GM12878 (cell line): Measurements from ENCODE around the gene TSEN54. TPM values are rescaled to one million over a fixed set of nuclear protein-coding genes. Genes with fewer than 3 reads are reported as not detected.

Experiments
- ATAC-seq: fragments of 200-7000 bp; cut with Tn5 transposase; 3 replicates; pipeline ENCODE4 v1.9.1; 2020; ENCODE audit warnings: mild to moderate bottlenecking, moderate library complexity
- BruUV-seq: library from RNA; stranded (reverse); fragments of 400-500 nt; replicated peaks from 2 replicates; lab custom pipeline; 2021; lab: Mats Ljungman, UMichigan
- CTCF ChIA-PET: fragments of 300-600 bp; sonication (Branson Sonifier 250); formaldehyde crosslinking; extraction: SDS; loops from one replicate; lab custom pipeline; 2021; ENCODE audit warnings: inconsistent platforms; lab: Yijun Ruan, JAX
- POLR2A ChIA-PET: fragments of 350-600 bp; formaldehyde crosslinking; extraction: SDS; loops from one replicate; lab custom pipeline; 2021; ENCODE audit warnings: inconsistent platforms; lab: Charles Lee
- RAD21 ChIA-PET: fragments of 300-600 bp; sonication (Branson Sonifier 250); formaldehyde crosslinking; loops from one replicate; lab custom pipeline; 2023; ENCODE audit warnings: antibody characterized with exemption; ENCODE audit not compliant: unreplicated experiment; lab: Charles Lee
- SMC1A ChIA-PET: fragments of 300-600 bp; sonication (Branson Sonifier 250); formaldehyde crosslinking; loops from one replicate; lab custom pipeline; 2023; ENCODE audit not compliant: unreplicated experiment, uncharacterized antibody; lab: Charles Lee
- DNase-seq: peaks from one replicate; pipeline ENCODE4 v3.0.0-alpha.2; 2011; ENCODE audit warnings: low read depth, low spot score
- FAIRE-seq: peaks from 3 replicates; lab custom pipeline; 2011; peaks lifted over from hg19 to GRCh38; lab: Jason Lieb, UNC
- H2AFZ ChIP-seq: 2 replicates; pipeline ENCODE4 v1.6.0; 2011; ENCODE audit warnings: low read depth, low read length, control low read depth; ENCODE audit not compliant: control insufficient read depth
- H3K27ac ChIP-seq: 2 replicates; pipeline ENCODE4 v1.5.1; 2011; ENCODE audit warnings: control low read depth; ENCODE audit not compliant: control insufficient read depth, insufficient read depth
- H3K27me3 ChIP-seq, 2 experiments: replicated peaks in 1 of 2; 2 replicates each; pipeline versions ENCODE4 v1.6.0 to v1.6.1; 2011; ENCODE audit warnings: low read length in 1 of 2; ENCODE audit not compliant: control insufficient read depth in 2 of 2, insufficient read depth in 2 of 2
- H3K36me3 ChIP-seq, 2 experiments: 2 replicates each; pipeline ENCODE4 v1.5.1; 2011; ENCODE audit warnings: low read length in 1 of 2; ENCODE audit not compliant: control insufficient read depth in 2 of 2, insufficient read depth in 2 of 2
- H3K4me1 ChIP-seq: 2 replicates; pipeline ENCODE4 v1.6.1; 2011; ENCODE audit warnings: mild to moderate bottlenecking, low read length, moderate library complexity, mixed read lengths; ENCODE audit not compliant: control insufficient read depth, insufficient read depth
- H3K4me2 ChIP-seq: 2 replicates; pipeline ENCODE4 v1.6.0; 2011; ENCODE audit warnings: control low read depth; ENCODE audit not compliant: control insufficient read depth, insufficient read depth
- H3K4me3 ChIP-seq: fragments of 200-600 bp; sonication (generic); 2 replicates; pipeline ENCODE4 v1.5.1; 2016
- H3K79me2 ChIP-seq: 2 replicates; pipeline ENCODE4 v1.6.0; 2011; ENCODE audit warnings: low read length; ENCODE audit not compliant: control insufficient read depth, insufficient read depth
- H3K9ac ChIP-seq: 2 replicates; pipeline ENCODE4 v1.8.0; 2011; ENCODE audit warnings: low read length, control low read depth, mixed read lengths; ENCODE audit not compliant: control insufficient read depth, insufficient read depth
- H3K9me3 ChIP-seq: replicated peaks from 3 replicates; pipeline ENCODE4 v1.5.1; 2011; ENCODE audit warnings: mild to moderate bottlenecking, low read length; ENCODE audit not compliant: control insufficient read depth, insufficient read depth
- H4K20me1 ChIP-seq: 2 replicates; pipeline ENCODE4 v1.6.0; 2011; ENCODE audit not compliant: control insufficient read depth, insufficient read depth
- BMI1 ChIP-seq: fragments of 450-650 bp; IDR thresholded peaks from 2 replicates; pipeline ENCODE4 v1.6.1; 2016; ENCODE audit warnings: mild to moderate bottlenecking, moderate library complexity, borderline replicate concordance
- EGR1 ChIP-seq, 2 experiments: IDR thresholded peaks; 1 replicate in 1 of 2; 2 replicates in 1 of 2; pipeline ENCODE4 v1.6.1; 2011 to 2012; ENCODE audit warnings: low read depth in 2 of 2, low read length in 2 of 2, borderline replicate concordance in 1 of 2, mild to moderate bottlenecking in 1 of 2, moderate library complexity in 1 of 2
- JUND ChIP-seq: IDR thresholded peaks from 2 replicates; pipeline ENCODE4 v1.6.1; 2012; ENCODE audit warnings: low read depth, mild to moderate bottlenecking, low read length, improper control_type of control experiment, moderate library complexity
- TARDBP ChIP-seq: IDR thresholded peaks from 2 replicates; pipeline ENCODE4 v1.6.1; 2016; ENCODE audit warnings: borderline replicate concordance
- TCF12 ChIP-seq: IDR thresholded peaks from 2 replicates; pipeline ENCODE4 v1.6.1; 2011; ENCODE audit warnings: low read depth, mild to moderate bottlenecking, low read length
- WGBS: methylation state at CpG from one replicate; pipeline ENCODE4 v1.1.6; 2016; ENCODE audit warnings: low lambda C conversion rate; ENCODE audit not compliant: insufficient replicate concordance, insufficient coverage; ENCODE audit errors: missing lambda C conversion rate; 5-methylcytosine and 5-hydroxymethylcytosine counted together
- in situ Hi-C: fragments of 300-500 bp; cut with MboI; formaldehyde crosslinking; loops from 9 replicates; pipeline ENCODE4 v1.14.3; 2018; ENCODE audit warnings: mixed read lengths
- intact Hi-C: fragments of 100-400 bp; cut with micrococcal nuclease; formaldehyde crosslinking; loops from one replicate; pipeline ENCODE4 v1.14.2; 2022; ENCODE audit not compliant: unreplicated experiment
- polyA plus RNA-seq, 11 experiments: library from polyadenylated mRNA; depleted of rRNA in 4 of 11; unstranded in 6 of 11; stranded (reverse) in 5 of 11; fragments of >200 nt; fragmentation: Nextera tagmentation in 4 of 11; fragmentation: Illumina TruSeq in 1 of 11; extraction: Ambion mirVana in 4 of 11; extraction: Trizol in 1 of 11; gene quantifications; 1 replicate in 1 of 11; 2 replicates in 10 of 11; pipeline versions ENCODE4 v1.2.1 to v1.2.3, GENCODE V29; 2011 to 2016; ENCODE audit warnings: inconsistent platforms in 2 of 11, missing spikeins in 2 of 11, low read depth in 1 of 11
- total RNA-seq, 4 experiments: library from RNA; depleted of rRNA in 3 of 4; stranded (reverse); fragments of >200 nt in 3 of 4; fragmentation: Illumina TruSeq in 1 of 4; extraction: Trizol in 1 of 4; gene quantifications; 2 replicates each; pipeline versions ENCODE4 v1.2.1 to v1.2.3, GENCODE V29; 2013 to 2021
- TF ChIP-seq, protein P1 (sequence below): IDR thresholded peaks from 2 replicates; pipeline ENCODE4 v1.6.1; 2012; ENCODE audit warnings: low read depth, low read length, improper control_type of control experiment
- TF ChIP-seq, protein P2 (sequence below): fragments of 450-650 bp; IDR thresholded peaks from 2 replicates; pipeline ENCODE4 v1.6.1; 2016; ENCODE audit warnings: mild to moderate bottlenecking, moderate library complexity, borderline replicate concordance

TSEN54 gene
- total and polyA plus RNA-seq, 10 of the 15 experiments (the other 5 are each of a cell fraction or from before 2014, with no cell fraction given) = 7.1 to 48.0 (median 41.1) TPM

DNA sequence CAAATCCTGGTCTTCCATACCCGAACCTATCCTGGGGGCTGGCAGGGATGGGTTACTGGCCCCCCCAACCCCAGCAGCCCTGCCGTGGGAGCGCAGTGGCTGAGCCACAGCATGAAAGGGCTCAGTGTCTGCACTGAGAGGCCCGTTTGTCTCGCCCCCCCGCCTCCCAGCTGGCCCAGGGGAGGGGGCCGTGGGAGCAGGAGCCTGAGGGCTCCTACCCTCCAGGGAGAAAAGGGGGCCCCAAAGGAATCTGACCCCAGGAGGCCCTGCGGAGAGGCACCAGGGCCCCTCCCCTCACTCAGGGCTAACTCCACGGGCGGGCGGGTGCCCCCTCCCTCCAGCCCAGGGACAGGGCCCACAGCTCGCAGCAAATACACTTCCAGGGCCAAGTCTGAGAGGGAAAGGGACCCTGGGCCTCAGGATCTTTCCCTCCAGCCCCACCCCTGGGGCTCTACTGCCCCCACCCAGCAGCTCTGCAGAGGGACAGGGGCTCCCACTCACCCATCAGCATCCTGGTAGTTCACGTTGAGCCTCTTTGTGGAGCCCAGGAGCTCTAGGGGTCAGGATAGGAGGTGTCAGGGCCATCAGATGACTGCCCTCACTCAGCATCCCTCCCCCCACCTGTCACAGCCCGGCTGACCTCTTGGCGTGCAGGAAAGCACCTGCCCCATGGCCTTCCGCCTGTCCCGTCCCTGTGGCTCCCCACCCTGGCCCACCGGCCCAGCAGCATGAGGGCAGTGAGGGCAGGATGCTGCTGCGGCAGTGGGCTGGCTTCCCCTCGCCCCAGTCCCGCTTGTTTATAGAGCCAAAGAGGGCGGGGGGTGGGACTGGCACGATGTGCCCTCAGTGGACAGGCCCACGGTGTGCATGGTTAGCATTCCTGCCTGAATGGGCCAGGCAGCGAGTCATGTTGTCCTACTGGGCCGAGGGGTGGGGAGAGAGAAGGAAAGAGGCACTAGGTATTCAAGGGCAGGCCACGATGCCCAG, 8.3 kb upstream of the TSEN54 start (continued):
- TF ChIP-seq, protein P1, sequence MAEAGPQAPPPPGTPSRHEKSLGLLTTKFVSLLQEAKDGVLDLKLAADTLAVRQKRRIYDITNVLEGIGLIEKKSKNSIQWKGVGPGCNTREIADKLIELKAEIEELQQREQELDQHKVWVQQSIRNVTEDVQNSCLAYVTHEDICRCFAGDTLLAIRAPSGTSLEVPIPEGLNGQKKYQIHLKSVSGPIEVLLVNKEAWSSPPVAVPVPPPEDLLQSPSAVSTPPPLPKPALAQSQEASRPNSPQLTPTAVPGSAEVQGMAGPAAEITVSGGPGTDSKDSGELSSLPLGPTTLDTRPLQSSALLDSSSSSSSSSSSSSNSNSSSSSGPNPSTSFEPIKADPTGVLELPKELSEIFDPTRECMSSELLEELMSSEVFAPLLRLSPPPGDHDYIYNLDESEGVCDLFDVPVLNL = no peak
- TF ChIP-seq, all 136 proteins: peak for 0

- Histone ChIP-seq H3K27me3 (no peaks in the 10 kb centered on the region), H2AFZ (no peak overlapping the region), H3K36me3 (no peaks in the 10 kb centered on the region; a peak in 1 of 4 replicates), H3K4me1 (no peaks in the 10 kb centered on the region), H4K20me1 (no peaks in the 10 kb centered on the region), H3K9me3 (no peaks in the 10 kb centered on the region), H3K9ac (no peak overlapping the region), H3K79me2 (no peaks in the 10 kb centered on the region), H3K4me2 (no peak overlapping the region), H3K4me3 (no peak overlapping the region), H3K27ac (no peak overlapping the region)
- no peak for TF ChIP-seq TCF12
- no peak for TF ChIP-seq JUND
- no peak for TF ChIP-seq EGR1 (IDR thresholded peaks at IDR 0.05; ENCODE audit: borderline replicate concordance in 1 of 2, low read depth in 2 of 2, low read length in 2 of 2)
- no peak for TF ChIP-seq TARDBP
- no peak for TF ChIP-seq BMI1
- TF ChIP-seq, protein P2, sequence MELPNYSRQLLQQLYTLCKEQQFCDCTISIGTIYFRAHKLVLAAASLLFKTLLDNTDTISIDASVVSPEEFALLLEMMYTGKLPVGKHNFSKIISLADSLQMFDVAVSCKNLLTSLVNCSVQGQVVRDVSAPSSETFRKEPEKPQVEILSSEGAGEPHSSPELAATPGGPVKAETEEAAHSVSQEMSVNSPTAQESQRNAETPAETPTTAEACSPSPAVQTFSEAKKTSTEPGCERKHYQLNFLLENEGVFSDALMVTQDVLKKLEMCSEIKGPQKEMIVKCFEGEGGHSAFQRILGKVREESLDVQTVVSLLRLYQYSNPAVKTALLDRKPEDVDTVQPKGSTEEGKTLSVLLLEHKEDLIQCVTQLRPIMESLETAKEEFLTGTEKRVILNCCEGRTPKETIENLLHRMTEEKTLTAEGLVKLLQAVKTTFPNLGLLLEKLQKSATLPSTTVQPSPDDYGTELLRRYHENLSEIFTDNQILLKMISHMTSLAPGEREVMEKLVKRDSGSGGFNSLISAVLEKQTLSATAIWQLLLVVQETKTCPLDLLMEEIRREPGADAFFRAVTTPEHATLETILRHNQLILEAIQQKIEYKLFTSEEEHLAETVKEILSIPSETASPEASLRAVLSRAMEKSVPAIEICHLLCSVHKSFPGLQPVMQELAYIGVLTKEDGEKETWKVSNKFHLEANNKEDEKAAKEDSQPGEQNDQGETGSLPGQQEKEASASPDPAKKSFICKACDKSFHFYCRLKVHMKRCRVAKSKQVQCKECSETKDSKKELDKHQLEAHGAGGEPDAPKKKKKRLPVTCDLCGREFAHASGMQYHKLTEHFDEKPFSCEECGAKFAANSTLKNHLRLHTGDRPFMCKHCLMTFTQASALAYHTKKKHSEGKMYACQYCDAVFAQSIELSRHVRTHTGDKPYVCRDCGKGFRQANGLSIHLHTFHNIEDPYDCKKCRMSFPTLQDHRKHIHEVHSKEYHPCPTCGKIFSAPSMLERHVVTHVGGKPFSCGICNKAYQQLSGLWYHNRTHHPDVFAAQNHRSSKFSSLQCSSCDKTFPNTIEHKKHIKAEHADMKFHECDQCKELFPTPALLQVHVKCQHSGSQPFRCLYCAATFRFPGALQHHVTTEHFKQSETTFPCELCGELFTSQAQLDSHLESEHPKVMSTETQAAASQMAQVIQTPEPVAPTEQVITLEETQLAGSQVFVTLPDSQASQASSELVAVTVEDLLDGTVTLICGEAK = no peak
- FAIRE-seq (no peak), DNase-seq (no peak), ATAC-seq (no peak)
- in situ Hi-C loops = no loop called here
- CTCF ChIA-PET = interaction anchor here (0.7 kb wide), 1 partner anchor 54 kb away, joined by 3 read pairs; no protein-coding TSS in a partner anchor
- RAD21 ChIA-PET = no interaction called here
- no TSS peak for BruUV-seq
- 51% methylated on average over 5 of the region's 5 CpGs for WGBS
- SMC1A ChIA-PET = interaction anchor here (0.8 kb wide), 1 partner anchor 90 kb away, joined by 4 read pairs; no protein-coding TSS in a partner anchor
- intact Hi-C loops = no loop called here
- POLR2A ChIA-PET = no interaction called here
These were observed 7.4 kb upstream of the TSEN54 start for GRCh38 chr17:75508931-75509361.
